SK-N-SH (cell line): ENCODE data around the gene SLC7A6. TPM values are rescaled to one million over a fixed set of nuclear protein-coding genes. Genes with fewer than 3 reads are reported as not detected.

Experiments
- CTCF ChIA-PET: fragments of 300-600, 350-600 bp; formaldehyde crosslinking; extraction: SDS; loops from one replicate; lab custom pipeline; 2021; lab: Yijun Ruan, JAX
- POLR2A ChIA-PET: fragments of 350-600 bp; sonication (Branson Sonifier 250); formaldehyde crosslinking; extraction: SDS; loops from one replicate; lab custom pipeline; 2020; ENCODE audit warnings: antibody characterized with exemption, inconsistent platforms; lab: Yijun Ruan, JAX
- DNase-seq: peaks from one replicate; pipeline ENCODE4 v3.0.0; 2012
- H2AFZ ChIP-seq: fragments of 200-600 bp; sonication (generic); 2 replicates; pipeline ENCODE4 v1.8.1; 2016; ENCODE audit warnings: antibody characterized with exemption, mild to moderate bottlenecking, low read depth
- H3F3A ChIP-seq: fragments of 200-600 bp; sonication (generic); replicated peaks from 2 replicates; pipeline ENCODE3; 2016; ENCODE audit warnings: antibody characterized with exemption, mild to moderate bottlenecking; ENCODE audit not compliant: insufficient read depth
- H3K27ac ChIP-seq, 2 experiments: fragments of 200-500 bp in 1 of 2; fragments of 200-600 bp in 1 of 2; sonication (Bioruptor generic) in 1 of 2; sonication (generic), shearing (Covaris generic) in 1 of 2; 2 replicates each; pipeline versions ENCODE4 v1.5.1 to v1.6.1; 2014 to 2016; ENCODE audit warnings: low read depth in 2 of 2, inconsistent platforms in 1 of 2, low read length in 1 of 2, mild to moderate bottlenecking in 1 of 2, mixed read lengths in 1 of 2
- H3K27me3 ChIP-seq: fragments of 200-600 bp; sonication (generic), shearing (Covaris generic); 2 replicates; pipeline ENCODE4 v1.6.1; 2016; ENCODE audit warnings: mixed run types; ENCODE audit not compliant: insufficient read depth
- H3K36me3 ChIP-seq, 2 experiments: fragments of 200-500 bp in 1 of 2; fragments of 200-600 bp in 1 of 2; sonication (Bioruptor generic) in 1 of 2; sonication (generic) in 1 of 2; replicated peaks in 1 of 2; 2 replicates each; pipeline versions ENCODE3 to v1.5.1; 2014 to 2016; ENCODE audit warnings: low read length in 1 of 2, mild to moderate bottlenecking in 1 of 2; ENCODE audit not compliant: insufficient read depth in 2 of 2, control insufficient read depth in 1 of 2
- H3K4me1 ChIP-seq, 2 experiments: fragments of 200-500 bp in 1 of 2; fragments of 200-600 bp in 1 of 2; sonication (Bioruptor generic) in 1 of 2; sonication (generic), shearing (Covaris generic) in 1 of 2; 2 replicates each; pipeline versions ENCODE4 v1.5.1 to v1.6.1; 2014 to 2016; ENCODE audit warnings: low read depth in 1 of 2, low read length in 1 of 2, mixed run types in 1 of 2; ENCODE audit not compliant: insufficient read depth in 2 of 2, control insufficient read depth in 1 of 2
- H3K4me2 ChIP-seq: fragments of 200-600 bp; sonication (generic), shearing (Covaris generic); 2 replicates; pipeline ENCODE4 v1.6.1; 2017; ENCODE audit warnings: mixed run types
- H3K4me3 ChIP-seq, 2 experiments: fragments of 200-500 bp in 1 of 2; fragments of 200-600 bp in 1 of 2; sonication (Bioruptor generic) in 1 of 2; sonication (generic), shearing (Covaris generic) in 1 of 2; 2 replicates each; pipeline versions ENCODE4 v1.5.1 to v1.8.1; 2014 to 2016; ENCODE audit warnings: low read depth in 2 of 2, inconsistent platforms in 1 of 2, low read length in 1 of 2, mild to moderate bottlenecking in 1 of 2, mixed read lengths in 1 of 2, moderate library complexity in 1 of 2
- H3K79me2 ChIP-seq: fragments of 200-600 bp; sonication (generic); 2 replicates; pipeline ENCODE4 v1.8.1; 2017; ENCODE audit warnings: mild to moderate bottlenecking; ENCODE audit not compliant: insufficient read depth
- H3K9ac ChIP-seq: fragments of 200-600 bp; sonication (generic); 2 replicates; pipeline ENCODE4 v1.6.1; 2017; ENCODE audit warnings: mixed run types
- H3K9me2 ChIP-seq: fragments of 200-600 bp; sonication (generic); 2 replicates; pipeline ENCODE4 v1.6.1; 2017; ENCODE audit warnings: mixed run types
- H3K9me3 ChIP-seq: fragments of 200-600 bp; sonication (generic); 2 replicates; pipeline ENCODE4 v1.6.1; 2017; ENCODE audit warnings: mixed run types, mild to moderate bottlenecking, moderate library complexity
- H4K20me1 ChIP-seq: fragments of 200-600 bp; sonication (generic); 2 replicates; pipeline ENCODE4 v1.6.1; 2017; ENCODE audit warnings: mild to moderate bottlenecking, mixed run types; ENCODE audit not compliant: insufficient read depth
- CHD2 ChIP-seq: fragments of 150-350 bp; IDR thresholded peaks from 2 replicates; pipeline ENCODE4 v1.6.1; 2018; ENCODE audit warnings: low read length; ENCODE audit not compliant: partially characterized antibody
- ELF1 ChIP-seq: IDR thresholded peaks from 2 replicates; pipeline ENCODE4 v1.4.0; 2012
- EP300 ChIP-seq, 2 experiments: IDR thresholded peaks; 2 replicates each; pipeline versions ENCODE4 v1.4.0 to v1.6.1; 2012; ENCODE audit warnings: borderline replicate concordance in 1 of 2, low read depth in 1 of 2, low read length in 1 of 2
- FOXJ3 ChIP-seq: sonication (generic); formaldehyde crosslinking; IDR thresholded peaks from 2 replicates; pipeline ENCODE4 v1.5.1; 2020; ENCODE audit warnings: mild to moderate bottlenecking, missing genetic modification reagents
- IRF3 ChIP-seq: fragments of 150-350 bp; IDR thresholded peaks from 2 replicates; pipeline ENCODE4 v1.6.1; 2016; ENCODE audit warnings: mild to moderate bottlenecking, low read depth, low read length
- MEF2A ChIP-seq: IDR thresholded peaks from 2 replicates; pipeline ENCODE4 v1.4.0; 2012; ENCODE audit warnings: low read depth, borderline replicate concordance
- POLR2AphosphoS5 ChIP-seq: IDR thresholded peaks from 2 replicates; pipeline ENCODE4 v1.6.1; 2012; ENCODE audit warnings: low read depth, low read length
- RAD21 ChIP-seq: IDR thresholded peaks from 2 replicates; pipeline ENCODE4 v1.6.1; 2012; ENCODE audit warnings: mild to moderate bottlenecking, low read length
- REST ChIP-seq: IDR thresholded peaks from 2 replicates; pipeline ENCODE4 v1.6.1; 2012; ENCODE audit warnings: mild to moderate bottlenecking, low read depth, low read length, moderate library complexity
- RFX5 ChIP-seq: IDR thresholded peaks from 2 replicates; pipeline ENCODE4 v1.6.1; 2012; ENCODE audit warnings: mild to moderate bottlenecking, improper control_type of control experiment, low read length
- RXRA ChIP-seq: IDR thresholded peaks from 2 replicates; pipeline ENCODE4 v1.4.0; 2012; ENCODE audit warnings: low read depth, mild to moderate bottlenecking, borderline replicate concordance
- SIN3A ChIP-seq: IDR thresholded peaks from 2 replicates; pipeline ENCODE4 v1.6.1; 2012; ENCODE audit warnings: low read depth, mild to moderate bottlenecking, low read length, moderate library complexity, borderline replicate concordance
- TAF1 ChIP-seq: IDR thresholded peaks from 2 replicates; pipeline ENCODE4 v1.6.1; 2012; ENCODE audit warnings: low read depth, mild to moderate bottlenecking, low read length, moderate library complexity, borderline replicate concordance
- TCF12 ChIP-seq: IDR thresholded peaks from 2 replicates; pipeline ENCODE4 v1.4.0; 2012
- TEAD4 ChIP-seq: IDR thresholded peaks from 2 replicates; pipeline ENCODE4 v1.4.0; 2012; ENCODE audit warnings: mild to moderate bottlenecking, borderline replicate concordance; ENCODE audit not compliant: insufficient read depth
- USF2 ChIP-seq: fragments of 150-350 bp; IDR thresholded peaks from 2 replicates; pipeline ENCODE4 v1.6.1; 2017; ENCODE audit warnings: antibody characterized with exemption, low read length, low read depth, borderline replicate concordance
- YY1 ChIP-seq: IDR thresholded peaks from 2 replicates; pipeline ENCODE4 v1.4.0; 2012; ENCODE audit warnings: low read depth, mild to moderate bottlenecking
- WGBS: methylation state at CpG from one replicate; pipeline ENCODE4 v1.1.6; 2017; ENCODE audit warnings: low lambda C conversion rate; 5-methylcytosine and 5-hydroxymethylcytosine counted together
- polyA plus RNA-seq, 3 experiments: library from polyadenylated mRNA; depleted of rRNA; stranded (reverse); fragments of >200 nt; gene quantifications; 2 replicates each; pipeline ENCODE4 v1.2.3, GENCODE V29; 2012

The SLC7A6 gene
- polyA plus RNA-seq, 1 of the 3 experiments (the other 2 are of a cell fraction): 19.0 TPM

GRCh38 chr16:68251832-68252231 lies 12.5 kb upstream of the SLC7A6 start:
- peaks cover under 1% of the 10 kb centered on the region for H3F3A ChIP-seq
- H3K79me2 ChIP-seq: no peaks in the 10 kb centered on the region; the same call in none of the 2 replicates
- H3K4me3 ChIP-seq: no peak overlapping the region
- H3K27ac ChIP-seq: no peak overlapping the region
- H3K9me3 ChIP-seq: no peaks in the 10 kb centered on the region
- TF ChIP-seq YY1 (no peak), POLR2AphosphoS5 (no peak), EP300 (IDR thresholded peaks at IDR 0.05; ENCODE audit: borderline replicate concordance in 1 of 2, low read depth in 1 of 2, low read length in 1 of 2) (no peak), MEF2A (no peak), FOXJ3 (CRISPR knock-in tag) (no peak), TEAD4 (no peak), CHD2 (no peak), SIN3A (no peak), REST (no peak), USF2 (no peak), ELF1 (no peak), TCF12 (no peak), RFX5 (no peak), RAD21 (no peak), TAF1 (no peak), RXRA (no peak), IRF3 (no peak)
- whole genome bisulfite sequencing: 93% methylated on average over 5 of the region's 5 CpGs
- no peaks in the 10 kb centered on the region for H3K27me3 ChIP-seq
- no peak overlapping the region for H2AFZ ChIP-seq
- CTCF ChIA-PET: interaction anchor here (0.9 to 9.0 kb wide), 5 partner anchors 10 to 158 kb away, joined by 3 to 92 read pairs (median 3); partner anchors contain the start of genes PRMT7, SLC7A6 and SLC7A6OS
- no peak overlapping the region for H3K9ac ChIP-seq
- H3K4me1 ChIP-seq: no peaks in the 10 kb centered on the region; a peak in 1 of 4 replicates
- no peak for DNase-seq
- POLR2A ChIA-PET: no interaction called here
- H4K20me1 ChIP-seq: no peaks in the 10 kb centered on the region
- H3K9me2 ChIP-seq: no peaks in the 10 kb centered on the region
- peaks cover 8 to 13% of the 10 kb centered on the region in 2 experiments for H3K36me3 ChIP-seq
- H3K4me2 ChIP-seq: no peak overlapping the region
